ENCODE results near the gene SCG2.

Gene SCG2

DNA sequence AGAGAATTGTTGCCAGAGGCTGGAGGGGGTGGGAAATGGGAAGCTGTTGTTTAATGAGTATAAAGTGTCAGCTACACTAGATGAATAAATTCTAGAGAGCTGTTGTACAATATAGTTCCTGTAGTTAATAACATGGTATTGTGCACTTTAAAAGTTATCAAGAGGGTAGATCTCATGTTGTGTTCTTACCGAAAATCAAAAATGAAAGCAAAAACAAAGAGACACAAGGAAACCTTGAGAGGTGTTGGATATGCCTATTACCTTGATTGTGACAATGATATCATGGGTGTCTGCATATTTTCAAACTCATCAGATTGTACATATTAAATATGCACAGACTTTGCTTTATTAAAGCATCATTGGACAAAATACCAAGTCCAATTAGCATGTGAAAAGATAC, 43.2 kb downstream of the SCG2 start:
- Histone ChIP-seq H3F3A (ENCODE audit: control insufficient read depth, insufficient read depth) (no peaks in the 10 kb centered on the region), H3K4me1 (ENCODE audit: control insufficient read depth, low read length) (no peaks in the 10 kb centered on the region), H3K4me2 (ENCODE audit: low read length) (no peak overlapping the region), H3K79me2 (ENCODE audit: control insufficient read depth, low read length) (no peaks in the 10 kb centered on the region), H3K9me3 (ENCODE audit: control insufficient read depth, insufficient read depth, low read length) (no peaks in the 10 kb centered on the region), H3K9me2 (replicated peaks; ENCODE audit: control insufficient read depth, low read length) (no peaks in the 10 kb centered on the region), H4K20me1 (ENCODE audit: control insufficient read depth, insufficient read depth, low read depth, low read length) (no peaks in the 10 kb centered on the region), H3K4me3 (ENCODE audit: low read length) (no peak overlapping the region), H3K27ac (ENCODE audit: low read depth, low read length) (no peak overlapping the region), H3K36me3 (ENCODE audit: control insufficient read depth, low read length) (no peaks in the 10 kb centered on the region), H3K27me3 (ENCODE audit: control insufficient read depth, low read length) (no peaks in the 10 kb centered on the region)
- TF ChIP-seq EZH2phosphoT487 (IDR thresholded peaks at IDR 0.05; ENCODE audit: borderline replicate concordance, low read length): no peak
- TF ChIP-seq CTCF (IDR thresholded peaks at IDR 0.05; ENCODE audit: low read depth, low read length, poor library complexity, severe bottlenecking): no peak

DNA sequence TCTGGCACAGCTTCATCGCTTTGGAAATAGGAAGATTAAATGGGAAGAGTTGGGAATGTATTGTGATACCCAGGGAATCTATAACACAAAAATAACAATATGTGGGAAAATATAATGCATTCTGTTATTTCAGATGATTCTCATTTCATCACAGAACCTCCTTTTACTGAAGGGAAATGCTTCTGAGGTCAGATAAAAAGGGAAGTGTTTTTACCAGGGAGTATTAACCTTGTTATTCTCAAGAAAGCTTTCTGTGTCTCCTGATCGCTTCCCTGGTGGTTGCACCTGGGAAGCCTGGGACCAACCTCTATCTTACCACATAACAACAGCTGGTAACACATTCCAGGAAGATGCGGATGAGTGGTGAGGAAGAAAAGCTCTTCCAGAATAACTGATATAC, 47.2 kb downstream of the SCG2 start:
- TF ChIP-seq EZH2phosphoT487 (IDR thresholded peaks at IDR 0.05; ENCODE audit: borderline replicate concordance, low read length): no peak
- TF ChIP-seq CTCF (IDR thresholded peaks at IDR 0.05; ENCODE audit: low read depth, low read length, poor library complexity, severe bottlenecking): no peak
- H3K4me1 ChIP-seq (ENCODE audit: control insufficient read depth, low read length): no peaks in the 10 kb centered on the region

DNA sequence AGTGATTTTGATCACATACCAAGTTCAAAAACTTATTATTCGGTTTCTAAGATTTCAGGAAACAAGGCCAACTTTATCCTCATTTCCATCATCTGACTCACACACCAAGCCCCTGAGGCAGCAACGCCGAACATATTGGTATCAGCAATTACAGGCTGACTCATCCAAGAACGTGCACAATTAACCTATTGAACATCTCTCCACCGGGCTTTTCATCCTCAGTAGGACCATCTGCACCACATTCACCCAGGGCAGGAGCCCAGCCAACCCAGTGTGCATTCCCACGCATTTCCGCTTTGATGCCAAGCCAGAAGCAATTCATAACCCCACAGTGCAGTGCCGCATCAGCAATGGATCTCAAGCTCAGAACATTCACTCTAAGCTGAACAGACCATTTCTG, 52.9 kb downstream of the SCG2 start:
- H3K27me3 ChIP-seq (ENCODE audit: control insufficient read depth, low read length): no peaks in the 10 kb centered on the region
- H3K4me3 ChIP-seq (ENCODE audit: low read length): no peak overlapping the region
- H4K20me1 ChIP-seq (ENCODE audit: control insufficient read depth, insufficient read depth, low read depth, low read length): no peaks in the 10 kb centered on the region
- no peaks in the 10 kb centered on the region for H3F3A ChIP-seq (ENCODE audit: control insufficient read depth, insufficient read depth)
- H3K79me2 ChIP-seq (ENCODE audit: control insufficient read depth, low read length): no peaks in the 10 kb centered on the region
- TF ChIP-seq CTCF (IDR thresholded peaks at IDR 0.05; ENCODE audit: low read depth, low read length, poor library complexity, severe bottlenecking): no peak
- no peak overlapping the region for H3K27ac ChIP-seq (ENCODE audit: low read depth, low read length)
- H3K4me1 ChIP-seq (ENCODE audit: control insufficient read depth, low read length): no peaks in the 10 kb centered on the region
- H3K9me3 ChIP-seq (ENCODE audit: control insufficient read depth, insufficient read depth, low read length): no peaks in the 10 kb centered on the region
- no peak overlapping the region for H3K4me2 ChIP-seq (ENCODE audit: low read length)
- no peaks in the 10 kb centered on the region for H3K36me3 ChIP-seq (ENCODE audit: control insufficient read depth, low read length)
- no peaks in the 10 kb centered on the region for H3K9me2 ChIP-seq (replicated peaks; ENCODE audit: control insufficient read depth, low read length)

More for the DNA sequence above, 47.2 kb downstream of the SCG2 start:
- Histone ChIP-seq H3K4me3 (ENCODE audit: low read length) (no peak overlapping the region), H3K79me2 (ENCODE audit: control insufficient read depth, low read length) (no peaks in the 10 kb centered on the region), H3F3A (ENCODE audit: control insufficient read depth, insufficient read depth) (no peaks in the 10 kb centered on the region), H3K4me2 (ENCODE audit: low read length) (no peak overlapping the region), H3K27ac (ENCODE audit: low read depth, low read length) (no peak overlapping the region), H3K27me3 (ENCODE audit: control insufficient read depth, low read length) (no peaks in the 10 kb centered on the region), H4K20me1 (ENCODE audit: control insufficient read depth, insufficient read depth, low read depth, low read length) (no peaks in the 10 kb centered on the region), H3K36me3 (ENCODE audit: control insufficient read depth, low read length) (no peaks in the 10 kb centered on the region), H3K9me2 (replicated peaks; ENCODE audit: control insufficient read depth, low read length) (no peaks in the 10 kb centered on the region), H3K9me3 (ENCODE audit: control insufficient read depth, insufficient read depth, low read length) (no peaks in the 10 kb centered on the region)

GRCh38 chr2:223548194-223548593, 54.0 kb downstream of the SCG2 start:
- H3K79me2 ChIP-seq (ENCODE audit: control insufficient read depth, low read length): no peaks in the 10 kb centered on the region
- no peak for TF ChIP-seq CTCF (IDR thresholded peaks at IDR 0.05; ENCODE audit: low read depth, low read length, poor library complexity, severe bottlenecking)
- TF ChIP-seq EZH2phosphoT487 (IDR thresholded peaks at IDR 0.05; ENCODE audit: borderline replicate concordance, low read length): no peak
- no peaks in the 10 kb centered on the region for H3K9me3 ChIP-seq (ENCODE audit: control insufficient read depth, insufficient read depth, low read length)
- no peaks in the 10 kb centered on the region for H3F3A ChIP-seq (ENCODE audit: control insufficient read depth, insufficient read depth)
- no peaks in the 10 kb centered on the region for H3K36me3 ChIP-seq (ENCODE audit: control insufficient read depth, low read length)
- H3K4me1 ChIP-seq (ENCODE audit: control insufficient read depth, low read length): no peaks in the 10 kb centered on the region
- H3K27me3 ChIP-seq (ENCODE audit: control insufficient read depth, low read length): no peaks in the 10 kb centered on the region
- H3K4me3 ChIP-seq (ENCODE audit: low read length): no peak overlapping the region
- no peaks in the 10 kb centered on the region for H4K20me1 ChIP-seq (ENCODE audit: control insufficient read depth, insufficient read depth, low read depth, low read length)
- no peaks in the 10 kb centered on the region for H3K9me2 ChIP-seq (replicated peaks; ENCODE audit: control insufficient read depth, low read length)
- no peak overlapping the region for H3K27ac ChIP-seq (ENCODE audit: low read depth, low read length)
- H3K4me2 ChIP-seq (ENCODE audit: low read length): no peak overlapping the region
